H9 (cell line): ENCODE measurements around the gene MARCHF9. TPM values are rescaled to one million over a fixed set of nuclear protein-coding genes. Genes with fewer than 3 reads are reported as not detected.
A peak's percentile ranks its signal among the peaks of the same experiment; 100 is the strongest.

ENCODE experiments used
- DNase-seq: peaks from one replicate; pipeline ENCODE4 v3.0.0-alpha.2; 2017
- H2AFZ ChIP-seq: one replicate; pipeline ENCODE4 v1.6.1; 2013; ENCODE audit warnings: mild to moderate bottlenecking, low read length, control low read depth, moderate library complexity
- H2AK5ac ChIP-seq: 2 replicates; pipeline ENCODE4 v1.6.1; 2013; ENCODE audit warnings: low read length, control low read depth, mixed read lengths; ENCODE audit not compliant: insufficient read length
- H2BK120ac ChIP-seq: one replicate; pipeline ENCODE4 v1.6.1; 2013; ENCODE audit warnings: low read depth, mild to moderate bottlenecking, low read length, control low read depth, inconsistent platforms; ENCODE audit not compliant: poor library complexity, severe bottlenecking
- H2BK12ac ChIP-seq: 2 replicates; pipeline ENCODE4 v1.6.1; 2013; ENCODE audit warnings: low read length, control low read depth, mixed read lengths, low read depth; ENCODE audit not compliant: insufficient read length
- H2BK15ac ChIP-seq: 2 replicates; pipeline ENCODE4 v1.6.1; 2013; ENCODE audit warnings: low read depth, low read length, control low read depth
- H2BK20ac ChIP-seq: one replicate; pipeline ENCODE4 v1.6.1; 2013; ENCODE audit warnings: low read depth, mild to moderate bottlenecking, low read length, control low read depth, inconsistent platforms; ENCODE audit not compliant: poor library complexity, severe bottlenecking
- H2BK5ac ChIP-seq: 2 replicates; pipeline ENCODE4 v1.6.1; 2013; ENCODE audit warnings: low read length, control low read depth, mixed read lengths; ENCODE audit not compliant: insufficient read length
- H3K14ac ChIP-seq: 2 replicates; pipeline ENCODE4 v1.6.1; 2013; ENCODE audit warnings: low read length, control low read depth; ENCODE audit not compliant: insufficient read depth
- H3K18ac ChIP-seq: 2 replicates; pipeline ENCODE4 v1.6.1; 2013; ENCODE audit warnings: low read depth, mild to moderate bottlenecking, mixed read lengths, low read length, control low read depth; ENCODE audit not compliant: insufficient read length
- H3K23ac ChIP-seq: 2 replicates; pipeline ENCODE4 v1.6.1; 2013; ENCODE audit warnings: low read length, control low read depth, mixed read lengths, low read depth; ENCODE audit not compliant: insufficient read length
- H3K23me2 ChIP-seq: 2 replicates; pipeline ENCODE4 v1.6.1; 2013; ENCODE audit warnings: low read depth, mild to moderate bottlenecking, mixed read lengths, low read length, control low read depth; ENCODE audit not compliant: insufficient read length, poor library complexity, severe bottlenecking
- H3K27ac ChIP-seq: 2 replicates; pipeline ENCODE4 v1.5.1; 2013; ENCODE audit warnings: low read length, control low read depth, mixed read lengths, low read depth; ENCODE audit not compliant: insufficient read length
- H3K27me3 ChIP-seq: 2 replicates; pipeline ENCODE4 v1.6.1; 2013; ENCODE audit warnings: low read length, control low read depth, inconsistent platforms; ENCODE audit not compliant: insufficient read depth
- H3K4ac ChIP-seq: 2 replicates; pipeline ENCODE4 v1.6.1; 2013; ENCODE audit warnings: low read depth, mild to moderate bottlenecking, control low read depth, inconsistent platforms, low read length, moderate library complexity
- H3K4me1 ChIP-seq: 2 replicates; pipeline ENCODE4 v1.6.1; 2013; ENCODE audit warnings: low read length, control low read depth, inconsistent platforms; ENCODE audit not compliant: insufficient read depth
- H3K4me2 ChIP-seq: 2 replicates; pipeline ENCODE4 v1.6.1; 2013; ENCODE audit warnings: low read length, control low read depth, mixed read lengths; ENCODE audit not compliant: insufficient read length, insufficient read depth
- H3K56ac ChIP-seq: 2 replicates; pipeline ENCODE4 v1.6.1; 2013; ENCODE audit warnings: low read depth, mild to moderate bottlenecking, mixed read lengths, low read length, control low read depth; ENCODE audit not compliant: insufficient read length
- H3K79me1 ChIP-seq: 2 replicates; pipeline ENCODE4 v1.6.1; 2013; ENCODE audit warnings: low read depth, mild to moderate bottlenecking, moderate library complexity, low read length, control low read depth, inconsistent platforms; ENCODE audit not compliant: insufficient read depth, poor library complexity, severe bottlenecking
- H3K79me2 ChIP-seq: 2 replicates; pipeline ENCODE4 v1.6.1; 2013; ENCODE audit warnings: low read length, control low read depth, inconsistent platforms; ENCODE audit not compliant: insufficient read depth
- H3K9ac ChIP-seq: 2 replicates; pipeline ENCODE4 v1.6.1; 2013; ENCODE audit warnings: low read length, control low read depth, mixed read lengths; ENCODE audit not compliant: insufficient read length; ENCODE audit errors: extremely low read depth
- H3K9me3 ChIP-seq: one replicate; pipeline ENCODE4 v1.6.1; 2013; ENCODE audit warnings: low read depth, low read length, inconsistent platforms; ENCODE audit not compliant: control insufficient read depth
- H3T11ph ChIP-seq: one replicate; pipeline ENCODE4 v1.6.1; 2013; ENCODE audit warnings: mild to moderate bottlenecking, low read length, control low read depth, inconsistent platforms
- H4K20me1 ChIP-seq: one replicate; pipeline ENCODE4 v1.6.1; 2013; ENCODE audit not compliant: control insufficient read depth, insufficient read length, insufficient read depth
- H4K5ac ChIP-seq: 2 replicates; pipeline ENCODE4 v1.6.1; 2013; ENCODE audit warnings: low read depth, mild to moderate bottlenecking, mixed read lengths, low read length, control low read depth; ENCODE audit not compliant: insufficient read length
- H4K8ac ChIP-seq: replicated peaks from 2 replicates; pipeline ENCODE4 v1.6.1; 2013; ENCODE audit warnings: low read length, control low read depth, mixed read lengths, low read depth; ENCODE audit not compliant: insufficient read length
- H4K91ac ChIP-seq: 2 replicates; pipeline ENCODE4 v1.6.1; 2013; ENCODE audit warnings: low read depth, mild to moderate bottlenecking, moderate library complexity, mixed read lengths, low read length, control low read depth; ENCODE audit not compliant: insufficient read length
- H3K27ac Mint-ChIP-seq, 3 experiments: 2 replicates in 2 of 3; 3 replicates in 1 of 3; pipeline ENCODE4 v1.8.0; 2020 to 2021; ENCODE audit warnings: mixed read lengths in 3 of 3, mild to moderate bottlenecking in 1 of 3, moderate library complexity in 1 of 3
- H3K27me3 Mint-ChIP-seq: 2 replicates; pipeline ENCODE4 v1.8.0; 2021; ENCODE audit warnings: low read depth, mild to moderate bottlenecking, moderate library complexity, mixed read lengths
- H3K36me3 Mint-ChIP-seq, 3 experiments: 2 replicates in 2 of 3; 3 replicates in 1 of 3; pipeline ENCODE4 v1.8.0; 2020 to 2021; ENCODE audit warnings: low read depth in 3 of 3, mixed read lengths in 3 of 3; ENCODE audit not compliant: insufficient read depth in 1 of 3
- H3K4me1 Mint-ChIP-seq, 2 experiments: 2 replicates each; pipeline ENCODE4 v1.8.0; 2020; ENCODE audit warnings: mixed read lengths in 2 of 2
- H3K4me3 Mint-ChIP-seq, 2 experiments: 2 replicates in 1 of 2; 3 replicates in 1 of 2; pipeline ENCODE4 v1.8.0; 2020 to 2021; ENCODE audit warnings: mild to moderate bottlenecking in 2 of 2, mixed read lengths in 2 of 2, moderate library complexity in 1 of 2
- H3K9me3 Mint-ChIP-seq, 2 experiments: 2 replicates in 1 of 2; 3 replicates in 1 of 2; pipeline ENCODE4 v1.8.0; 2020; ENCODE audit warnings: mild to moderate bottlenecking in 2 of 2, mixed read lengths in 2 of 2, moderate library complexity in 1 of 2
- CTCF ChIP-seq: fragments of 200-600 bp; sonication (generic); conservative IDR thresholded peaks from 3 replicates; pipeline ENCODE4 v1.8.0; 2021; ENCODE audit warnings: antibody characterized with exemption, mild to moderate bottlenecking
- WGBS: extraction: QIAGEN DNeasy Blood & Tissue Kit; methylation state at CpG from one replicate; pipeline ENCODE4 v1.1.7; 2013; ENCODE audit warnings: missing lambda C conversion rate, low lambda C conversion rate, mixed read lengths; ENCODE audit not compliant: insufficient read length; ENCODE audit errors: extremely low coverage; 5-methylcytosine and 5-hydroxymethylcytosine counted together
- total RNA-seq: library from RNA; stranded (reverse); gene quantifications from 2 replicates; pipeline ENCODE4 v1.2.1, GENCODE V29; 2021

The MARCHF9 gene
- total RNA-seq, 1 experiment from 2014 or later = 20.5 TPM

GRCh38 chr12:57732270-57732669 is 22.6 kb upstream of the MARCHF9 start:
- H4K5ac ChIP-seq = no peak overlapping the region
- H4K8ac ChIP-seq = no peak overlapping the region
- Mint-ChIP-seq H3K36me3 (no peaks in the 10 kb centered on the region), H3K4me3 (peak overlapping the region in 1 of 2 experiments; percentile 7; a peak in 1 of 5 replicates), H3K27ac (no peak overlapping the region; a peak in 1 of 7 replicates), H3K9me3 (no peaks in the 10 kb centered on the region; a peak in 1 of 5 replicates), H3K27me3 (peaks cover 99% of the 10 kb centered on the region), H3K4me1 (peaks cover 16 to 28% of the 10 kb centered on the region in 2 experiments)
- H3K56ac ChIP-seq = no peak overlapping the region
- H3K27me3 ChIP-seq = peaks cover 39% of the 10 kb centered on the region
- H3K79me2 ChIP-seq = no peaks in the 10 kb centered on the region
- H3K9me3 ChIP-seq = no peaks in the 10 kb centered on the region
- no peaks in the 10 kb centered on the region for H3K79me1 ChIP-seq
- no peak overlapping the region for H3K4ac ChIP-seq
- no peak overlapping the region for H3K27ac ChIP-seq
- H3K23ac ChIP-seq = no peak overlapping the region
- no peak overlapping the region for H3K18ac ChIP-seq
- no peak overlapping the region for H2AK5ac ChIP-seq
- H2BK120ac ChIP-seq = no peak overlapping the region
- no peak overlapping the region for H2BK20ac ChIP-seq
- H2AFZ ChIP-seq = no peak overlapping the region
- no peak overlapping the region for H3K14ac ChIP-seq
- H2BK5ac ChIP-seq = no peak overlapping the region
- H3K4me2 ChIP-seq = no peak overlapping the region
- H3K23me2 ChIP-seq = peaks cover 7% of the 10 kb centered on the region
- no peaks in the 10 kb centered on the region; the same call in 1 of the 2 replicates for H3K4me1 ChIP-seq
- no CpG with 5 or more reads among the region's 4 CpGs for WGBS
- DNase-seq = no peak
- TF ChIP-seq CTCF = no peak
- no peak overlapping the region for H2BK12ac ChIP-seq
- no peak overlapping the region for H4K91ac ChIP-seq
- no peak overlapping the region for H3T11ph ChIP-seq
- H4K20me1 ChIP-seq = peaks cover 2% of the 10 kb centered on the region
- no peak overlapping the region for H2BK15ac ChIP-seq
- no peak overlapping the region for H3K9ac ChIP-seq
